HG03575 (cell line): ENCODE data around the gene FRRS1L.

Source experiments
- ATAC-seq: cut with Tn5 transposase; IDR thresholded peaks from one replicate; pipeline ENCODE4 v1.9.1; 2021; ENCODE audit not compliant: unreplicated experiment, insufficient number of reproducible peaks, low FRiP score; ENCODE audit errors: extremely low read depth

Gene FRRS1L

GRCh38 chr9:109166771-109167601, at the start of gene FRRS1L:
Gene FRRS1L, minus strand, starts transcription at chr9:109167249. Its CDS starts 111 bp downstream, at chr9:109167138.
- no peak for ATAC-seq

- ATAC-seq: no peak
Observed at GRCh38 chr9:109214414-109214813, 47.4 kb upstream of the FRRS1L start.

GRCh38 chr9:109213285-109214121, 46.5 kb upstream of the FRRS1L start:
- ATAC-seq: no peak

- ATAC-seq: no peak
Observed at GRCh38 chr9:109212768-109213167, 45.7 kb upstream of the FRRS1L start.

- ATAC-seq: no peak
Observed at GRCh38 chr9:109206670-109207069, 39.6 kb upstream of the FRRS1L start.

GRCh38 chr9:109205526-109205925, 38.5 kb upstream of the FRRS1L start:
- no peak for ATAC-seq

- ATAC-seq: no peak
Observed at GRCh38 chr9:109203761-109204360, 36.8 kb upstream of the FRRS1L start.

GRCh38 chr9:109199676-109200075, 32.6 kb upstream of the FRRS1L start:
- no peak for ATAC-seq

- ATAC-seq: no peak
Observed at GRCh38 chr9:109198736-109199382, 31.8 kb upstream of the FRRS1L start.

GRCh38 chr9:109193974-109194556, 27.0 kb upstream of the FRRS1L start:
- no peak for ATAC-seq

GRCh38 chr9:109192732-109193361, 25.8 kb upstream of the FRRS1L start:
- ATAC-seq: no peak

- ATAC-seq: no peak
Observed at GRCh38 chr9:109191746-109192145, 24.7 kb upstream of the FRRS1L start.

GRCh38 chr9:109190151-109190550, 23.1 kb upstream of the FRRS1L start:
- ATAC-seq: no peak

GRCh38 chr9:109186857-109187520, 19.9 kb upstream of the FRRS1L start:
- ATAC-seq: no peak

- no peak for ATAC-seq
Observed at GRCh38 chr9:109182940-109183798, 16.1 kb upstream of the FRRS1L start.

GRCh38 chr9:109182550-109182939, 15.5 kb upstream of the FRRS1L start:
- ATAC-seq: no peak

GRCh38 chr9:109181284-109181683, 14.2 kb upstream of the FRRS1L start:
- ATAC-seq: no peak
